Upper lobe of right lung (tissue), 1 donor: ENCODE data around the gene TMPRSS9. TPM values are rescaled to one million over a fixed set of nuclear protein-coding genes. Genes with fewer than 3 reads are reported as not detected.

Source experiments
- ATAC-seq: fragments of 200-7000 bp; cut with Tn5 transposase; one replicate; pipeline ENCODE4 v1.9.1; 2020; ENCODE audit warnings: mild to moderate bottlenecking, moderate library complexity
- DNase-seq: peaks from one replicate; pipeline ENCODE4 v3.0.0-alpha.2; 2020
- H3K27ac ChIP-seq: fragments of 200-600 bp; one replicate; pipeline ENCODE4 v1.8.0; 2022
- H3K27me3 ChIP-seq: fragments of 200-600 bp; one replicate; pipeline ENCODE4 v1.8.0; 2022; ENCODE audit warnings: mild to moderate bottlenecking
- H3K36me3 ChIP-seq: fragments of 200-600 bp; one replicate; pipeline ENCODE4 v1.8.0; 2022
- H3K4me1 ChIP-seq: fragments of 200-600 bp; one replicate; pipeline ENCODE4 v1.8.0; 2022
- H3K4me3 ChIP-seq: fragments of 200-600 bp; one replicate; pipeline ENCODE4 v1.8.0; 2022; ENCODE audit warnings: mild to moderate bottlenecking
- H3K9me3 ChIP-seq: fragments of 200-600 bp; one replicate; pipeline ENCODE4 v1.8.0; 2022
- CTCF ChIP-seq: fragments of 200-600 bp; IDR thresholded peaks from one replicate; pipeline ENCODE4 v1.8.0; 2022; ENCODE audit warnings: antibody characterized with exemption
- intact Hi-C: fragments of 100-400 bp; cut with DNase I; formaldehyde crosslinking; loops from one replicate; pipeline ENCODE4 v1.11.0; 2022
- total RNA-seq: library from RNA; stranded (reverse); fragmentation: NEBNext Ultra II Directional; extraction: Animal tissue kit (Norgen Biotek cat#: 25700); gene quantifications from one replicate; pipeline ENCODE4 v1.2.1, GENCODE V29; 2021
- donor health status: DM: no; HTN: yes; CAD: no; lungs with severe emphysema.

The TMPRSS9 gene
- total RNA-seq, 1 donor from 2014 or later, result not detected

GRCh38 chr19:2363419-2363818 lies 3.4 kb downstream of the TMPRSS9 start:
- ATAC-seq (no peak), DNase-seq (no peak)
- Histone ChIP-seq H3K27me3 (peaks cover 33% of the 10 kb centered on the region), H3K36me3 (no peaks in the 10 kb centered on the region), H3K4me1 (no peaks in the 10 kb centered on the region), H3K9me3 (no peaks in the 10 kb centered on the region), H3K27ac (no peak overlapping the region), H3K4me3 (no peak overlapping the region)
- intact Hi-C loops, result no loop called here
- no peak for TF ChIP-seq CTCF

GRCh38 chr19:2365201-2365970 lies 5.3 kb downstream of the TMPRSS9 start:
- H3K4me1 ChIP-seq, result no peaks in the 10 kb centered on the region
- no peaks in the 10 kb centered on the region for H3K9me3 ChIP-seq
- no peaks in the 10 kb centered on the region for H3K36me3 ChIP-seq
- H3K27ac ChIP-seq, result no peak overlapping the region
- DNase-seq (no peak), ATAC-seq (no peak)
- H3K4me3 ChIP-seq, result no peak overlapping the region
- intact Hi-C loops, result no loop called here
- H3K27me3 ChIP-seq, result peaks cover 30% of the 10 kb centered on the region
- TF ChIP-seq CTCF, result no peak

- no peaks in the 10 kb centered on the region for H3K4me1 ChIP-seq
- ATAC-seq (no peak), DNase-seq (no peak)
- intact Hi-C loops, result no loop called here
- no peaks in the 10 kb centered on the region for H3K36me3 ChIP-seq
- no peaks in the 10 kb centered on the region for H3K27me3 ChIP-seq
- no peaks in the 10 kb centered on the region for H3K9me3 ChIP-seq
- TF ChIP-seq CTCF, result no peak
- H3K4me3 ChIP-seq, result no peak overlapping the region
- no peak overlapping the region for H3K27ac ChIP-seq
Observed at GRCh38 chr19:2371656-2372055, 11.6 kb downstream of the TMPRSS9 start.

GRCh38 chr19:2372076-2372612 lies 12.1 kb downstream of the TMPRSS9 start:
- Histone ChIP-seq H3K4me3 (no peak overlapping the region), H3K9me3 (no peaks in the 10 kb centered on the region), H3K36me3 (no peaks in the 10 kb centered on the region), H3K27me3 (no peaks in the 10 kb centered on the region), H3K27ac (no peak overlapping the region), H3K4me1 (no peaks in the 10 kb centered on the region)
- intact Hi-C loops, result no loop called here
- no peak for TF ChIP-seq CTCF
- ATAC-seq (no peak), DNase-seq (no peak)

- Histone ChIP-seq H3K4me3 (no peak overlapping the region), H3K27me3 (no peaks in the 10 kb centered on the region), H3K27ac (no peak overlapping the region), H3K4me1 (no peaks in the 10 kb centered on the region), H3K36me3 (no peaks in the 10 kb centered on the region), H3K9me3 (no peaks in the 10 kb centered on the region)
- no peak for ATAC-seq
- intact Hi-C loops, result no loop called here
- no peak for TF ChIP-seq CTCF
- no peak for DNase-seq
Observed at GRCh38 chr19:2374808-2375207, 14.7 kb downstream of the TMPRSS9 start.
